HFF-Myc (cell line): ENCODE data around the gene FEZF2.

Experiments used
- DNase-seq: peaks from one replicate; pipeline ENCODE4 v3.0.0-alpha.2; 2011; ENCODE audit warnings: low read depth; ENCODE audit errors: extremely low read depth
- H3K4me3 ChIP-seq: replicated peaks from 2 replicates; pipeline ENCODE4 v1.5.1; 2011; ENCODE audit warnings: low read depth, mild to moderate bottlenecking, control low read depth, low read length
- CTCF ChIP-seq: IDR thresholded peaks from 2 replicates; pipeline ENCODE4 v1.5.1; 2012; ENCODE audit warnings: mild to moderate bottlenecking, low read depth, low read length, control low read depth; ENCODE audit errors: missing control alignments

FEZF2 gene

GRCh38 chr3:62373215-62373614, at the start of gene FEZF2:
Gene FEZF2 (minus strand): TSS chr3:62373550. CDS start chr3:62372868, 682 bp downstream.
- DNase-seq = no peak
- no peak for TF ChIP-seq CTCF
- no peak within 1 kb of the TSS for H3K4me3 ChIP-seq

GRCh38 chr3:62421207-62421606, 47.9 kb upstream of the FEZF2 start:
- no peak for TF ChIP-seq CTCF
- no peak overlapping the region for H3K4me3 ChIP-seq
- DNase-seq = no peak

- no peak for TF ChIP-seq CTCF
- no peak overlapping the region for H3K4me3 ChIP-seq
- DNase-seq = no peak
These were observed 42.8 kb upstream of the FEZF2 start for GRCh38 chr3:62416144-62416543.

GRCh38 chr3:62415312-62415801, 42.0 kb upstream of the FEZF2 start:
- no peak for DNase-seq
- no peak for TF ChIP-seq CTCF
- H3K4me3 ChIP-seq = no peak overlapping the region

- TF ChIP-seq CTCF = no peak
- no peak for DNase-seq
- no peak overlapping the region for H3K4me3 ChIP-seq
These were observed 41.4 kb upstream of the FEZF2 start for GRCh38 chr3:62414786-62415185.

- DNase-seq = no peak
- TF ChIP-seq CTCF = no peak
- H3K4me3 ChIP-seq = no peak overlapping the region
These were observed 40.3 kb upstream of the FEZF2 start for GRCh38 chr3:62413687-62414086.

- no peak overlapping the region for H3K4me3 ChIP-seq
- TF ChIP-seq CTCF = no peak
- DNase-seq = no peak
These were observed 33.6 kb upstream of the FEZF2 start for GRCh38 chr3:62406945-62407344.
